T-cell (primary cell): Measurements from ENCODE around the gene STAC2. TPM values are rescaled to one million over a fixed set of nuclear protein-coding genes. Genes with fewer than 3 reads are reported as not detected.

Experiments used
- ATAC-seq, 4 experiments: fragments of 200-7000 bp in 3 of 4; fragments of 150-1000 bp in 1 of 4; cut with Tn5 transposase; replicated peaks in 1 of 4; 1 replicate in 3 of 4; 2 replicates in 1 of 4; pipeline ENCODE4 v1.10.0; 2021; ENCODE audit warnings: moderate library complexity in 3 of 4, mild to moderate bottlenecking in 2 of 4, moderate number of reproducible peaks in 1 of 4
- CTCF ChIA-PET, 2 donors: fragments of 300-600 bp; sonication (Branson Sonifier 250); formaldehyde crosslinking; loops; one replicate each; lab custom pipeline; 2022; ENCODE audit warnings: antibody characterized with exemption in 2 of 2; lab: Charles Lee
- POLR2A ChIA-PET, 2 donors: fragments of 300-600 bp; sonication (Branson Sonifier 250); formaldehyde crosslinking; loops; one replicate each; lab custom pipeline; 2022; ENCODE audit warnings: antibody characterized with exemption in 2 of 2; lab: Charles Lee
- DNase-seq, 35 experiments: peaks; one replicate each; pipeline versions ENCODE4 v3.0.0 to v3.0.0-alpha.2; 2013 to 2023
- H3K27ac ChIP-seq: one replicate; pipeline ENCODE4 v1.5.1; 2013; ENCODE audit warnings: low read length
- H3K27me3 ChIP-seq, 2 experiments: replicated peaks in 1 of 2; 1 replicate in 1 of 2; 2 replicates in 1 of 2; pipeline versions ENCODE4 v1.6.1 to v1.7.0; 2013; ENCODE audit warnings: low read length in 1 of 2, mixed read lengths in 1 of 2; ENCODE audit not compliant: control insufficient read depth in 2 of 2, insufficient read depth in 2 of 2; ENCODE audit errors: extremely low read depth in 1 of 2
- H3K36me3 ChIP-seq, 2 donors: 1 replicate in 1 of 2; 2 replicates in 1 of 2; pipeline versions ENCODE4 v1.6.1 to v1.7.0; 2013; ENCODE audit warnings: low read length in 1 of 2; ENCODE audit not compliant: control insufficient read depth in 2 of 2, insufficient read depth in 1 of 2; ENCODE audit errors: extremely low read depth in 1 of 2
- H3K4me1 ChIP-seq, 2 experiments: 1 replicate in 1 of 2; 2 replicates in 1 of 2; pipeline versions ENCODE4 v1.6.1 to v1.7.0; 2013; ENCODE audit warnings: low read length in 2 of 2, mixed read lengths in 1 of 2; ENCODE audit not compliant: insufficient read depth in 2 of 2, control insufficient read depth in 1 of 2; ENCODE audit errors: extremely low read depth in 1 of 2
- H3K4me3 ChIP-seq, 2 donors: 1 replicate in 1 of 2; 2 replicates in 1 of 2; pipeline versions ENCODE4 v1.5.1 to v1.7.0; 2013; ENCODE audit warnings: mild to moderate bottlenecking in 2 of 2, low read length in 1 of 2, moderate library complexity in 1 of 2; ENCODE audit not compliant: control insufficient read depth in 1 of 2; ENCODE audit errors: extremely low read depth in 1 of 2
- H3K9me3 ChIP-seq: 2 replicates; pipeline ENCODE4 v1.7.0; 2013
- H3K27ac Mint-ChIP-seq, 2 donors: one replicate each; pipeline ENCODE4 v1.8.0; 2020 to 2021; ENCODE audit warnings: mild to moderate bottlenecking in 2 of 2, mixed read lengths in 2 of 2
- H3K27me3 Mint-ChIP-seq, 2 donors: one replicate each; pipeline ENCODE4 v1.8.0; 2021 to 2022; ENCODE audit warnings: mixed read lengths in 2 of 2
- H3K36me3 Mint-ChIP-seq: one replicate; pipeline ENCODE4 v1.8.0; 2021; ENCODE audit warnings: mixed read lengths
- H3K4me1 Mint-ChIP-seq, 3 donors: one replicate each; pipeline ENCODE4 v1.8.0; 2020 to 2022; ENCODE audit warnings: mixed read lengths in 3 of 3, mild to moderate bottlenecking in 1 of 3
- H3K4me3 Mint-ChIP-seq, 3 donors: one replicate each; pipeline ENCODE4 v1.8.0; 2020 to 2022; ENCODE audit warnings: mild to moderate bottlenecking in 3 of 3, mixed read lengths in 3 of 3, moderate library complexity in 3 of 3
- H3K9me3 Mint-ChIP-seq, 3 donors: one replicate each; pipeline ENCODE4 v1.8.0; 2020 to 2022; ENCODE audit warnings: mixed read lengths in 3 of 3
- WGBS: methylation state at CpG from one replicate; pipeline ENCODE4 v1.1.5; 2013; ENCODE audit warnings: missing lambda C conversion rate; ENCODE audit not compliant: insufficient coverage; 5-methylcytosine and 5-hydroxymethylcytosine counted together
- total RNA-seq, 35 experiments: library from RNA in 6 of 35; stranded (reverse) in 6 of 35; fragments of 120-200 nt in 1 of 35; gene quantifications; one replicate each; pipeline versions ENCODE4 v1.2.1 to v1.2.4 and lab custom pipeline; 2013 to 2026

STAC2 gene
- total RNA-seq, 5 donors from 2014 or later (not counting 1 experiment from before 2014, with no cell fraction given), result 0.12 to 0.15 (median 0.13) TPM; not detected in 2

- H3K27ac ChIP-seq, result no peak overlapping the region
- Mint-ChIP-seq H3K9me3 (no peaks in the 10 kb centered on the region), H3K36me3 (peaks cover 3% of the 10 kb centered on the region), H3K27ac (peak overlapping the region in 1 of 2 donors; percentile 0), H3K27me3 (peaks cover 14 to 46% of the 10 kb centered on the region in 2 donors), H3K4me3 (no peak overlapping the region), H3K4me1 (peaks cover 15 to 21% (median 17%) of the 10 kb centered on the region in 3 donors)
- H3K4me3 ChIP-seq, result no peak overlapping the region
- peaks cover 5 to 75% of the 10 kb centered on the region in 2 experiments for H3K27me3 ChIP-seq
- H3K36me3 ChIP-seq, result no peaks in the 10 kb centered on the region
- peaks cover 6 to 29% of the 10 kb centered on the region in 2 experiments for H3K4me1 ChIP-seq
- CTCF ChIA-PET, result no interaction called here
- no peak for DNase-seq
- no peaks in the 10 kb centered on the region for H3K9me3 ChIP-seq
- POLR2A ChIA-PET, result no interaction called here
- WGBS, result 75% methylated on average over 11 of the region's 11 CpGs
- ATAC-seq, result no peak
These were observed 3.6 kb upstream of the STAC2 start for GRCh38 chr17:39229274-39229913.

GRCh38 chr17:39227364-39227919 is 1.7 kb upstream of the STAC2 start:
- peaks cover 5 to 85% of the 10 kb centered on the region in 2 experiments for H3K27me3 ChIP-seq
- no peaks in the 10 kb centered on the region for H3K36me3 ChIP-seq
- no CpG with 5 or more reads among the region's 2 CpGs for WGBS
- POLR2A ChIA-PET, result no interaction called here
- no peak overlapping the region for H3K27ac ChIP-seq
- no peaks in the 10 kb centered on the region for H3K9me3 ChIP-seq
- H3K36me3 Mint-ChIP-seq, result peaks cover 3% of the 10 kb centered on the region
- DNase-seq, result no peak
- peaks cover 20 to 27% (median 21%) of the 10 kb centered on the region in 3 donors for H3K4me1 Mint-ChIP-seq
- peaks cover 6 to 29% of the 10 kb centered on the region in 2 experiments for H3K4me1 ChIP-seq
- ATAC-seq, result no peak
- no peak overlapping the region for H3K4me3 ChIP-seq
- H3K9me3 Mint-ChIP-seq, result no peaks in the 10 kb centered on the region
- peak overlapping the region in 1 of 3 donors; percentile 23 for H3K4me3 Mint-ChIP-seq
- CTCF ChIA-PET, result no interaction called here
- no peak overlapping the region for H3K27ac Mint-ChIP-seq
- H3K27me3 Mint-ChIP-seq, result peaks cover 22 to 60% of the 10 kb centered on the region in 2 donors

GRCh38 chr17:39225959-39226683 is 376 bp upstream of the STAC2 start:
- H3K27me3 Mint-ChIP-seq, result peaks cover 22 to 48% of the 10 kb centered on the region in 2 donors
- H3K36me3 Mint-ChIP-seq, result peaks cover 3% of the 10 kb centered on the region
- CTCF ChIA-PET, result no interaction called here
- Histone ChIP-seq H3K9me3 (no peaks in the 10 kb centered on the region), H3K4me1 (peaks cover 6 to 18% of the 10 kb centered on the region in 2 experiments), H3K27ac (no peak overlapping the region), H3K36me3 (no peaks in the 10 kb centered on the region), H3K27me3 (peaks cover 5 to 76% of the 10 kb centered on the region in 2 experiments), H3K4me3 (peak overlapping the region; percentile 17 to 57)
- H3K27ac Mint-ChIP-seq, result no peak overlapping the region
- peak; percentile 71 to 89 (median 76) for ATAC-seq
- H3K4me1 Mint-ChIP-seq, result peaks cover 10 to 14% (median 10%) of the 10 kb centered on the region in 3 donors
- POLR2A ChIA-PET, result interaction anchor here (0.5 to 0.9 kb wide), 3 partner anchors 12 to 1631 kb away, joined by 3 to 5 read pairs (median 5); no protein-coding TSS in a partner anchor
- H3K4me3 Mint-ChIP-seq, result peak overlapping the region; percentile 75 to 86 (median 76)
- 4% methylated on average over 17 of the region's 24 CpGs for WGBS
- H3K9me3 Mint-ChIP-seq, result no peaks in the 10 kb centered on the region
- peak in 23 of 35 experiments; percentile 22 to 63 (median 45) for DNase-seq

GRCh38 chr17:39224778-39225307 is 902 bp downstream of the STAC2 start:
- Mint-ChIP-seq H3K9me3 (no peaks in the 10 kb centered on the region), H3K27me3 (peaks cover 22 to 47% of the 10 kb centered on the region in 2 donors), H3K36me3 (peaks cover 3% of the 10 kb centered on the region), H3K4me1 (peaks cover 10 to 14% (median 10%) of the 10 kb centered on the region in 3 donors), H3K4me3 (peak overlapping the region; percentile 64 to 86 (median 72)), H3K27ac (no peak overlapping the region)
- DNase-seq (peak in 1 of 35 experiments; percentile 37), ATAC-seq (peak; percentile 53 to 65 (median 62))
- peaks cover 6 to 18% of the 10 kb centered on the region in 2 experiments for H3K4me1 ChIP-seq
- H3K27ac ChIP-seq, result no peak overlapping the region
- H3K27me3 ChIP-seq, result peaks cover 5 to 68% of the 10 kb centered on the region in 2 experiments
- POLR2A ChIA-PET, result no interaction called here
- H3K36me3 ChIP-seq, result no peaks in the 10 kb centered on the region
- no peaks in the 10 kb centered on the region for H3K9me3 ChIP-seq
- 5% methylated on average over 62 of the region's 68 CpGs for WGBS
- H3K4me3 ChIP-seq, result peak overlapping the region in 1 of 2 donors; percentile 29
- CTCF ChIA-PET, result no interaction called here

GRCh38 chr17:39223907-39224777 is 1.6 kb downstream of the STAC2 start:
- no peak overlapping the region for H3K27ac Mint-ChIP-seq
- peaks cover 6 to 18% of the 10 kb centered on the region in 2 experiments for H3K4me1 ChIP-seq

More at GRCh38 chr17:39223907-39224777, 1.6 kb downstream of the STAC2 start:
- H3K4me3 ChIP-seq, result no peak overlapping the region
- Mint-ChIP-seq H3K4me3 (peak overlapping the region; percentile 43 to 86 (median 51)), H3K4me1 (peaks cover 10 to 14% (median 14%) of the 10 kb centered on the region in 3 donors), H3K9me3 (no peaks in the 10 kb centered on the region), H3K36me3 (peaks cover 3% of the 10 kb centered on the region), H3K27me3 (peaks cover 17 to 46% of the 10 kb centered on the region in 2 donors)
- H3K9me3 ChIP-seq, result no peaks in the 10 kb centered on the region
- ChIA-PET POLR2A (no interaction called here), CTCF (no interaction called here)
- ATAC-seq (no peak), DNase-seq (no peak)
- H3K36me3 ChIP-seq, result no peaks in the 10 kb centered on the region
- peaks cover 5 to 67% of the 10 kb centered on the region in 2 experiments for H3K27me3 ChIP-seq
- WGBS, result 25% methylated on average over 12 of the region's 33 CpGs
- no peak overlapping the region for H3K27ac ChIP-seq
